ENCODE data around the gene TMEM161A. TPM values are rescaled to one million over a fixed set of nuclear protein-coding genes. Genes with fewer than 3 reads are reported as not detected.

TMEM161A gene
- total RNA-seq, 1 donor from 2014 or later, result 13.3 TPM

DNA sequence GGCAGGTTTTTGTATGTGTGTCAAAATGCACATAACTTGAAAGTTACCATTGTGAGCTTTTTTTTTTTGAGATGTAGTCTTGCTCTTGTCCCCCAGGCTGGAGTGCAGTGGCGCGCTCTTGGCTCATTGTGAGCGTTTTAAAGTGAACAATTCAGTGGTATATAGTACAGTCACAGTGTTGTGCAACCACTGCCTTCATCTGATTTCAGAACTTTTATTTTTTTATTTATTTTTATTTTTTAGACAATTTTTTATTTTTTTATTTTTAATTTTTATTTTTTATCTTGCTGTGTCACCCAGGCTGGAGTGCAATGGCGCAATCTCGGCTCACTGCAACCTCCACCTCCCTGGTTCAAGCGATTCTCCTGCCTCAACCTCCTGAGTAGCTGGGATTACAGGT is 59.5 kb downstream of the TMEM161A start:
- peaks cover 5% of the 10 kb centered on the region for H3K4me1 Mint-ChIP-seq
- peaks cover 7% of the 10 kb centered on the region for H3K27me3 Mint-ChIP-seq (ENCODE audit: insufficient read depth, low read depth)
- H3K9me3 Mint-ChIP-seq, result no peaks in the 10 kb centered on the region

DNA sequence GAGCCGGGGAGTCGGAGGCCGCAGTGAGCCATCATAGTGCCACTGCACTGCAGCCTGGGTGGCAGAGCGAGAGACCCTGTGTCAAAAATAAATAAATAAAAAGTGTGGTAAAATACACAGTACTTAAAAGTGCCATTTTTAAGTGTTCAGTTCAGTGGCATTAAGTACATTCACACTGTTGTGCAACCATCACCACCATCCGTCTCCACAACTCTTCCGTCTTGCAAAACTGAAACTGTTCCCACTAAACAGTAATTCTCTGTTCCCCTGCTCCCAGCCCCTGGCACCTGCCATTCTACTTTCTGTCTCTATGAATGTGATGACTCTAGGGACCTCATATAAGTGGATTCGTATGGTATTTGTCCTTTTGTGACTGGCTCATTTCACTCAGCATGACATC is 61.2 kb downstream of the TMEM161A start:
- peak overlapping the region; percentile 14 for H3K4me3 Mint-ChIP-seq
- no peak overlapping the region for H2AFZ ChIP-seq (replicated peaks)
- peaks cover 3% of the 10 kb centered on the region for H3K4me1 Mint-ChIP-seq
- no peaks in the 10 kb centered on the region for H3K36me3 Mint-ChIP-seq
- no peaks in the 10 kb centered on the region for H3K9me3 ChIP-seq (ENCODE audit: low read depth)
- no peak for DNase-seq (ENCODE audit: low spot score)
- H3K27me3 ChIP-seq, result no peaks in the 10 kb centered on the region
- no peaks in the 10 kb centered on the region for H4K20me1 ChIP-seq (ENCODE audit: low read depth)
- no peaks in the 10 kb centered on the region for H3K79me2 ChIP-seq (ENCODE audit: low read depth)
- H3K4me1 ChIP-seq, result no peaks in the 10 kb centered on the region
- H3F3A ChIP-seq (ENCODE audit: low read depth), result no peaks in the 10 kb centered on the region
- H3K4me2 ChIP-seq, result no peak overlapping the region
- H3K9ac ChIP-seq, result no peak overlapping the region
- H3K4me3 ChIP-seq, result no peak overlapping the region
- H3K9me3 Mint-ChIP-seq, result no peaks in the 10 kb centered on the region
- H3K27ac Mint-ChIP-seq, result no peak overlapping the region
- H3K27ac ChIP-seq, result no peak overlapping the region
- H3K36me3 ChIP-seq, result no peaks in the 10 kb centered on the region
- H3K27me3 Mint-ChIP-seq (ENCODE audit: insufficient read depth, low read depth), result peaks cover 3% of the 10 kb centered on the region
- TF ChIP-seq EZH2phosphoT487 (IDR thresholded peaks at IDR 0.05) (no peak), EZH2 (IDR thresholded peaks at IDR 0.05) (no peak)
- TF ChIP-seq, protein P1, sequence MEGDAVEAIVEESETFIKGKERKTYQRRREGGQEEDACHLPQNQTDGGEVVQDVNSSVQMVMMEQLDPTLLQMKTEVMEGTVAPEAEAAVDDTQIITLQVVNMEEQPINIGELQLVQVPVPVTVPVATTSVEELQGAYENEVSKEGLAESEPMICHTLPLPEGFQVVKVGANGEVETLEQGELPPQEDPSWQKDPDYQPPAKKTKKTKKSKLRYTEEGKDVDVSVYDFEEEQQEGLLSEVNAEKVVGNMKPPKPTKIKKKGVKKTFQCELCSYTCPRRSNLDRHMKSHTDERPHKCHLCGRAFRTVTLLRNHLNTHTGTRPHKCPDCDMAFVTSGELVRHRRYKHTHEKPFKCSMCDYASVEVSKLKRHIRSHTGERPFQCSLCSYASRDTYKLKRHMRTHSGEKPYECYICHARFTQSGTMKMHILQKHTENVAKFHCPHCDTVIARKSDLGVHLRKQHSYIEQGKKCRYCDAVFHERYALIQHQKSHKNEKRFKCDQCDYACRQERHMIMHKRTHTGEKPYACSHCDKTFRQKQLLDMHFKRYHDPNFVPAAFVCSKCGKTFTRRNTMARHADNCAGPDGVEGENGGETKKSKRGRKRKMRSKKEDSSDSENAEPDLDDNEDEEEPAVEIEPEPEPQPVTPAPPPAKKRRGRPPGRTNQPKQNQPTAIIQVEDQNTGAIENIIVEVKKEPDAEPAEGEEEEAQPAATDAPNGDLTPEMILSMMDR (IDR thresholded peaks at IDR 0.05), result no peak

More for the DNA sequence above, 59.5 kb downstream of the TMEM161A start:
- no peaks in the 10 kb centered on the region for H3K36me3 ChIP-seq
- Mint-ChIP-seq H3K36me3 (no peaks in the 10 kb centered on the region), H3K27ac (no peak overlapping the region), H3K4me3 (no peak overlapping the region)
- H3F3A ChIP-seq (ENCODE audit: low read depth), result no peaks in the 10 kb centered on the region
- no peak for DNase-seq (ENCODE audit: low spot score)
- no peak overlapping the region for H3K27ac ChIP-seq
- H3K4me2 ChIP-seq, result no peak overlapping the region
- H3K4me1 ChIP-seq, result no peaks in the 10 kb centered on the region
- no peak overlapping the region for H3K4me3 ChIP-seq
- H4K20me1 ChIP-seq (ENCODE audit: low read depth), result no peaks in the 10 kb centered on the region
- TF ChIP-seq, protein P1 (IDR thresholded peaks at IDR 0.05), result no peak
- TF ChIP-seq EZH2 (IDR thresholded peaks at IDR 0.05), result no peak
- no peak for TF ChIP-seq EZH2phosphoT487 (IDR thresholded peaks at IDR 0.05)
- no peak overlapping the region for H2AFZ ChIP-seq (replicated peaks)
- no peak overlapping the region for H3K9ac ChIP-seq
- no peaks in the 10 kb centered on the region for H3K9me3 ChIP-seq (ENCODE audit: low read depth)
- H3K79me2 ChIP-seq (ENCODE audit: low read depth), result no peaks in the 10 kb centered on the region
- no peaks in the 10 kb centered on the region for H3K27me3 ChIP-seq

DNA sequence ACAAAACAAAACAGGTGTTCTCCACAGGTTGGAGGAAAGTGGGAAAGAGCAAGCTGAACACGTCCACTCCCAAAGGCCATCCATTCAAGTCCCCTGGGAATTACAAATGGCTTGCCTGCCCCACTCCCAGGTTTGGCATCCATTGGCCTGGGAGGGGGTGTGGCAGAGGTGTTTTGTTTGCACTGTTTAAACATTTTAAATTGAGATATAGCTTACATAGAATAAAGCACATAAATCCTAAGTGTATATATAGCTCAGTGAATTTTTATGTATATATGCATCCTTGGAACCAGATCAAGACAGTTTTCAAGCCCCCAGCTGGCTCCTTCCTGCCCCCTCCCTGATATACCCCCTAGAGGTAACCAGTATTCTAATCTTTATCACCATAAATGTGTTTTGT is 61.8 kb downstream of the TMEM161A start:
- Mint-ChIP-seq H3K4me3 (no peak overlapping the region), H3K4me1 (peaks cover 3% of the 10 kb centered on the region), H3K9me3 (no peaks in the 10 kb centered on the region), H3K36me3 (no peaks in the 10 kb centered on the region), H3K27ac (no peak overlapping the region), H3K27me3 (ENCODE audit: insufficient read depth, low read depth) (peaks cover 3% of the 10 kb centered on the region)
- no peaks in the 10 kb centered on the region for H3K36me3 ChIP-seq
- H3K79me2 ChIP-seq (ENCODE audit: low read depth), result no peaks in the 10 kb centered on the region
- H3K9ac ChIP-seq, result no peak overlapping the region
- no peak overlapping the region for H3K4me2 ChIP-seq
- no peaks in the 10 kb centered on the region for H4K20me1 ChIP-seq (ENCODE audit: low read depth)
- H3K27me3 ChIP-seq, result no peaks in the 10 kb centered on the region
- TF ChIP-seq, protein P1 (IDR thresholded peaks at IDR 0.05), result no peak
- no peak for DNase-seq (ENCODE audit: low spot score)
- no peaks in the 10 kb centered on the region for H3K4me1 ChIP-seq
- H3K4me3 ChIP-seq, result no peak overlapping the region
- H3K9me3 ChIP-seq (ENCODE audit: low read depth), result no peaks in the 10 kb centered on the region
- no peak overlapping the region for H3K27ac ChIP-seq
- H2AFZ ChIP-seq (replicated peaks), result no peak overlapping the region
- H3F3A ChIP-seq (ENCODE audit: low read depth), result no peaks in the 10 kb centered on the region

All from neural progenitor cell (in vitro differentiated cells).